Glutamatergic neuron (in vitro differentiated cells): ENCODE measurements around the gene CRACR2A. TPM values are rescaled to one million over a fixed set of nuclear protein-coding genes. Genes with fewer than 3 reads are reported as not detected.

ENCODE experiments used
- DNase-seq: peaks from one replicate; pipeline ENCODE4 v3.0.0; 2022
- H3K27ac Mint-ChIP-seq: one replicate; pipeline ENCODE4 v1.8.0; 2020; ENCODE audit warnings: mild to moderate bottlenecking, mixed read lengths, inconsistent platforms; ENCODE audit not compliant: unreplicated experiment
- H3K27me3 Mint-ChIP-seq: one replicate; pipeline ENCODE4 v1.8.0; 2020; ENCODE audit warnings: mild to moderate bottlenecking, moderate library complexity, mixed read lengths, inconsistent platforms; ENCODE audit not compliant: unreplicated experiment
- H3K36me3 Mint-ChIP-seq: one replicate; pipeline ENCODE4 v1.8.0; 2020; ENCODE audit warnings: mild to moderate bottlenecking, mixed read lengths, inconsistent platforms; ENCODE audit not compliant: unreplicated experiment
- H3K4me1 Mint-ChIP-seq: one replicate; pipeline ENCODE4 v1.8.0; 2020; ENCODE audit warnings: mild to moderate bottlenecking, low read depth, mixed read lengths, inconsistent platforms; ENCODE audit not compliant: unreplicated experiment
- H3K4me3 Mint-ChIP-seq: one replicate; pipeline ENCODE4 v1.8.0; 2020; ENCODE audit warnings: mild to moderate bottlenecking, mixed read lengths, inconsistent platforms; ENCODE audit not compliant: unreplicated experiment
- H3K9me3 Mint-ChIP-seq: one replicate; pipeline ENCODE4 v1.8.0; 2020; ENCODE audit warnings: mild to moderate bottlenecking, moderate library complexity, mixed read lengths, inconsistent platforms; ENCODE audit not compliant: unreplicated experiment
- CTCF ChIP-seq: fragments of 200-600 bp; sonication (generic); IDR thresholded peaks from one replicate; pipeline ENCODE4 v1.5.0; 2021; ENCODE audit not compliant: partially characterized antibody, unreplicated experiment
- total RNA-seq: library from RNA; stranded (reverse); fragmentation: NEBNext Ultra II Directional; extraction: Animal tissue kit (Norgen Biotek cat#: 25700); gene quantifications from one replicate; pipeline ENCODE4 v1.2.1, GENCODE V29; 2021; ENCODE audit not compliant: unreplicated experiment

The CRACR2A gene
- total RNA-seq, 1 donor from 2014 or later: 4.5 TPM

GRCh38 chr12:3592856-3593625, 159.9 kb downstream of the CRACR2A start:
- Mint-ChIP-seq H3K4me3 (no peak overlapping the region), H3K4me1 (peaks cover 11% of the 10 kb centered on the region), H3K27me3 (peaks cover 5% of the 10 kb centered on the region), H3K36me3 (peaks cover 11% of the 10 kb centered on the region), H3K27ac (no peak overlapping the region), H3K9me3 (peaks cover 2% of the 10 kb centered on the region)
- TF ChIP-seq CTCF: no peak
- DNase-seq: no peak

GRCh38 chr12:3589745-3590144, 163.2 kb downstream of the CRACR2A start:
- peaks cover 16% of the 10 kb centered on the region for H3K36me3 Mint-ChIP-seq
- no peak for TF ChIP-seq CTCF
- H3K27ac Mint-ChIP-seq: no peak overlapping the region
- no peak for DNase-seq
- H3K27me3 Mint-ChIP-seq: peaks cover 8% of the 10 kb centered on the region
- peaks cover 2% of the 10 kb centered on the region for H3K9me3 Mint-ChIP-seq
- no peak overlapping the region for H3K4me3 Mint-ChIP-seq
- peaks cover 6% of the 10 kb centered on the region for H3K4me1 Mint-ChIP-seq

- Mint-ChIP-seq H3K27ac (no peak overlapping the region), H3K4me1 (peaks cover 3% of the 10 kb centered on the region), H3K4me3 (no peak overlapping the region), H3K9me3 (peaks cover 2% of the 10 kb centered on the region), H3K36me3 (peaks cover 21% of the 10 kb centered on the region), H3K27me3 (peaks cover 6% of the 10 kb centered on the region)
- no peak for DNase-seq
- TF ChIP-seq CTCF: no peak
Measured at GRCh38 chr12:3587402-3588013, 165.4 kb downstream of the CRACR2A start.

- Mint-ChIP-seq H3K27me3 (peaks cover 11% of the 10 kb centered on the region), H3K9me3 (peaks cover 6% of the 10 kb centered on the region), H3K4me1 (peaks cover 34% of the 10 kb centered on the region), H3K36me3 (peaks cover 29% of the 10 kb centered on the region), H3K4me3 (no peak overlapping the region), H3K27ac (no peak overlapping the region)
- no peak for DNase-seq
- no peak for TF ChIP-seq CTCF
Measured at GRCh38 chr12:3583656-3584334, 169.1 kb downstream of the CRACR2A start.
